Naive thymus-derived CD4-positive, alpha-beta T cell (primary cell): ENCODE measurements around the gene LRP5. TPM values are rescaled to one million over a fixed set of nuclear protein-coding genes. Genes with fewer than 3 reads are reported as not detected.
"Not testable (repeated sequence)": the region's sequence is repeated elsewhere in the genome, so short reads cannot be mapped to it uniquely, and the experiment has no call there.

Experiments used
- ATAC-seq: fragments of 150-1000 bp; cut with Tn5 transposase; 2 replicates; pipeline ENCODE4 v1.10.0; 2021; ENCODE audit warnings: mild to moderate bottlenecking, moderate library complexity
- CTCF ChIA-PET: fragments of 350-600 bp; sonication (Branson Sonifier 250); formaldehyde crosslinking; loops from one replicate; lab custom pipeline; 2021; ENCODE audit warnings: antibody characterized with exemption; lab: Charles Lee
- POLR2A ChIA-PET: fragments of 350-600 bp; sonication (Branson Sonifier 250); formaldehyde crosslinking; loops from one replicate; lab custom pipeline; 2021; ENCODE audit warnings: antibody characterized with exemption, inconsistent platforms; lab: Charles Lee
- DNase-seq, 9 donors: peaks; one replicate each; pipeline versions ENCODE4 v3.0.0 to v3.0.0-alpha.2; 2020 to 2022; ENCODE audit warnings: mixed read lengths in 1 of 9
- H3K27ac ChIP-seq: one replicate; pipeline ENCODE4 v1.7.0; 2013; ENCODE audit warnings: mild to moderate bottlenecking, low read depth, low read length, moderate library complexity
- H3K27me3 ChIP-seq, 2 donors: one replicate each; pipeline ENCODE4 v1.7.0; 2013; ENCODE audit warnings: low read length in 2 of 2, mild to moderate bottlenecking in 2 of 2, moderate library complexity in 2 of 2; ENCODE audit not compliant: control insufficient read depth in 2 of 2, insufficient read depth in 2 of 2
- H3K36me3 ChIP-seq, 3 experiments: 1 replicate in 2 of 3; 2 replicates in 1 of 3; pipeline ENCODE4 v1.7.0; 2013; ENCODE audit warnings: low read length in 3 of 3, mild to moderate bottlenecking in 3 of 3, moderate library complexity in 1 of 3; ENCODE audit not compliant: insufficient read depth in 3 of 3, control insufficient read depth in 2 of 3
- H3K4me1 ChIP-seq, 2 donors: one replicate each; pipeline ENCODE4 v1.7.0; 2013; ENCODE audit warnings: low read length in 2 of 2, mild to moderate bottlenecking in 2 of 2, moderate library complexity in 1 of 2; ENCODE audit not compliant: control insufficient read depth in 2 of 2, insufficient read depth in 2 of 2
- H3K4me3 ChIP-seq: 2 replicates; pipeline ENCODE4 v1.7.0; 2013; ENCODE audit warnings: mild to moderate bottlenecking, low read length
- H3K9me3 ChIP-seq, 3 experiments: 1 replicate in 2 of 3; 2 replicates in 1 of 3; pipeline ENCODE4 v1.7.0; 2013; ENCODE audit warnings: low read length in 3 of 3; ENCODE audit not compliant: control insufficient read depth in 2 of 3
- H3K27ac Mint-ChIP-seq, 9 donors: one replicate each; pipeline ENCODE4 v1.8.0; 2020 to 2022; ENCODE audit warnings: mixed read lengths in 9 of 9, mild to moderate bottlenecking in 8 of 9, moderate library complexity in 5 of 9, inconsistent platforms in 2 of 9
- H3K27me3 Mint-ChIP-seq, 5 donors: one replicate each; pipeline ENCODE4 v1.8.0; 2021 to 2022; ENCODE audit warnings: mixed read lengths in 5 of 5, mild to moderate bottlenecking in 1 of 5
- H3K36me3 Mint-ChIP-seq, 5 donors: one replicate each; pipeline ENCODE4 v1.8.0; 2020 to 2022; ENCODE audit warnings: mixed read lengths in 5 of 5, mild to moderate bottlenecking in 3 of 5, inconsistent platforms in 1 of 5
- H3K4me1 Mint-ChIP-seq, 7 donors: one replicate each; pipeline ENCODE4 v1.8.0; 2020 to 2022; ENCODE audit warnings: mixed read lengths in 7 of 7, mild to moderate bottlenecking in 3 of 7, inconsistent platforms in 1 of 7
- H3K4me3 Mint-ChIP-seq, 10 donors: one replicate each; pipeline ENCODE4 v1.8.0; 2020 to 2022; ENCODE audit warnings: mild to moderate bottlenecking in 10 of 10, mixed read lengths in 10 of 10, moderate library complexity in 6 of 10, inconsistent platforms in 2 of 10
- H3K9me3 Mint-ChIP-seq, 11 donors: one replicate each; pipeline ENCODE4 v1.8.0; 2020 to 2022; ENCODE audit warnings: mixed read lengths in 11 of 11, mild to moderate bottlenecking in 4 of 11, inconsistent platforms in 1 of 11, moderate library complexity in 1 of 11
- intact Hi-C, 2 donors: fragments of 100-400 bp; cut with micrococcal nuclease; formaldehyde crosslinking; loops; one replicate each; pipeline ENCODE4 v1.15.1; 2023
- polyA plus RNA-seq, 2 donors: library from polyadenylated mRNA; unstranded; fragments of 300-500 nt; fragmentation: Illumina TruSeq; gene quantifications; one replicate each; pipeline ENCODE4 v1.2.3, GENCODE V29; 2021
- total RNA-seq, 6 experiments: library from RNA in 5 of 6; stranded (reverse) in 5 of 6; gene quantifications; 1 replicate in 5 of 6; 2 replicates in 1 of 6; pipeline ENCODE4 v1.2.3 and lab custom pipeline; 2021 to 2026

LRP5 gene
- total and polyA plus RNA-seq, 7 experiments from 2014 or later = 0.35 to 29.9 (median 2.2) TPM

DNA sequence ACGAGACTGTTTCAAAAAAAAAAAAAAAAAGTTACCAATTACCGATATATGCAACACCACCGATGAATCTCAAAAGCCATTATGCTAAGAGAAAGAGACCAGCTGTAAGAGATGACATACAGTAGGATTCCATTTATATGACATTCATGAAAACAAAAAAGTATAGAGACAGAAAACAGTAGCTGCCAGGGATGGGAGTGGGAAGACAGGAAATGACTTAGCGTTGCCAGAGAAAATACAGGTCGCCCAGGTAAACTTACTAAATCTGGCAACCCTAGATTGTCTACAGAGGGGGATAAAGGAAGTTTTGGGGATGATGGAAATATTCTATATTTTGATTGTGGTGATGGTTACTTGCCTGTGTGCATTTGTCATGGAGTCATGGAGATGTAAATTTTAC is 32.7 kb upstream of the LRP5 start:
- intact Hi-C loops = loop anchor here (10.0 kb wide), 2 partner anchors 245 to 275 kb away; partner anchors contain the start of genes NDUFS8 (in 1 of the 2), TCIRG1 (in 1 of the 2) and UNC93B1 (in 1 of the 2)
- Mint-ChIP-seq H3K9me3 (peaks cover 0 to 8% (median 0%) of the 10 kb centered on the region in 11 donors), H3K27me3 (peaks cover 0 to 16% (median 0%) of the 10 kb centered on the region in 5 donors), H3K4me3 (no peak overlapping the region), H3K36me3 (peaks cover 0 to 11% (median 2%) of the 10 kb centered on the region in 5 donors), H3K4me1 (peaks cover 18 to 30% (median 27%) of the 10 kb centered on the region in 7 donors), H3K27ac (peak overlapping the region in 4 of 9 donors; percentile 1 to 50 (median 28))
- DNase-seq = no peak
- Histone ChIP-seq H3K27ac (no peak overlapping the region), H3K36me3 (no peaks in the 10 kb centered on the region), H3K4me1 (peaks cover 13 to 14% of the 10 kb centered on the region in 2 donors), H3K9me3 (no peaks in the 10 kb centered on the region), H3K27me3 (no peaks in the 10 kb centered on the region), H3K4me3 (no peak overlapping the region)
- ATAC-seq = no peak
- CTCF ChIA-PET = interaction anchor here (0.7 kb wide), 1 partner anchor 22 kb away, joined by 3 read pairs; no protein-coding TSS in a partner anchor
- POLR2A ChIA-PET = interaction anchor here (0.7 kb wide), 1 partner anchor 176 kb away, joined by 4 read pairs; no protein-coding TSS in a partner anchor

DNA sequence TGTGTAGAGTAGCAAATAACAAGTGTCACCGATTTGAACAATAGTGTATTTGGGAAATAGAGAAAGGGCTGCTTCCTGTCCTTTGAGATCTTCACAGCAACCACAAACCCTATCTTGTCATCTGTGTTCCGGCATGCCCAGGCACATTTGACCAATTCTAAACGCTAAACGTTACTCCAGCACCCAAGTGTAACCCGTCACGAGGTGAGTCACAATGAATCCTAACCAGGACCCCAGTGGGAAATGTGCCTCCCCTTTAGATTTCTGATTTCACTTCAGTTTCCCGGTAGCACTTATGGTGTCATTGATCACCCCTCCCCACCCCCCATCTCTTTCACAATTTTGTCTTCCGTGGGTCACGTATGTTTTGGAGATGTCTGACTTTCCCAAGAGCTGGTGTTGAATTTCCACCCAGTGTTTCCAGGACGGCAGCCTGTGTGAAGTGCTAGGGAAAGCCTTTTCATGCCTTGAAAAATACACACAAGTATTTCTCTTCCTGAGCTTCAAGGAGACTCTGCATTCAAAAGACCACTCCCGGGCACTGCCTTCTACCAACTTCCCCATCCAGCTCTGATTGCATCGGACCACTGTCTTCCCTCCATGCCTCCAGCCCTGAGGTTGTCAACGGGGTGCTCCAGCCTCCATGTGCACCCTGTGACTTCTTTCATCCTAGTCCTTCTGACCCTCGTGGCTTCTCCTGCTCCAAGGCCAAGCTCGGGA is 30.1 kb upstream of the LRP5 start:
- intact Hi-C loops = loop anchor here (1.0 kb wide), 1 partner anchor 10 kb away; no protein-coding TSS in a partner anchor
- H3K27me3 ChIP-seq = no peaks in the 10 kb centered on the region
- Mint-ChIP-seq H3K9me3 (peaks cover 0 to 9% (median 0%) of the 10 kb centered on the region in 11 donors), H3K27me3 (peaks cover 0 to 19% (median 2%) of the 10 kb centered on the region in 5 donors), H3K27ac (peak overlapping the region in 8 of 9 donors; percentile 14 to 87 (median 50)), H3K4me1 (peaks cover 18 to 32% (median 25%) of the 10 kb centered on the region in 7 donors), H3K4me3 (peak overlapping the region; percentile 63 to 83 (median 74)), H3K36me3 (peaks cover 0 to 9% (median 3%) of the 10 kb centered on the region in 5 donors)
- no peak overlapping the region for H3K27ac ChIP-seq
- ATAC-seq (peak; percentile 78), DNase-seq (peak in 5 of 9 donors; percentile 21 to 38 (median 31))
- POLR2A ChIA-PET = interaction anchor here (1.7 kb wide), 1 partner anchor 10 kb away, joined by 8 read pairs; the partner anchor contains the start of gene C11orf24
- peak overlapping the region; percentile 18 for H3K4me3 ChIP-seq
- H3K4me1 ChIP-seq = peaks cover 13 to 14% of the 10 kb centered on the region in 2 donors
- CTCF ChIA-PET = no interaction called here
- H3K9me3 ChIP-seq = no peaks in the 10 kb centered on the region
- no peaks in the 10 kb centered on the region for H3K36me3 ChIP-seq

DNA sequence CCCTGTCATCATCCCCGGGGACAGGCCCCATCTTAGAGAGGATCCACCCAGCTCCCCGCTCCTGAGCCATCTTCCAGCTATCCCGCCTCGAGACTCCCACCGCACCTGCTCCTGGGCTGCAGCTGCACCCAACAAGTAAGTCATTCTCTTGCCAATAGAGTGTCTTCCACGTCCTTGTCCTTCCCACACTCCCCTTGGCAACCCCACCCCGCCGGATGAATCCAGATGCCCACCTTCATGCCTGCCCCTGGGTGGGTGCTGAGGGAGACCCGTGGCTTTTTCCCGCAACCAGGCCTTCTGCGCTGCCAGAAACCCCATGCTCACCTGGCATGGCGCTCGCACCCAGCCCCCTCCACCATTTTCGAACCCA is 29.5 kb upstream of the LRP5 start:
- POLR2A ChIA-PET = interaction anchor here (1.7 kb wide), 1 partner anchor 11 kb away, joined by 8 read pairs; the partner anchor contains the start of gene C11orf24
- intact Hi-C loops = loop anchor here (1.0 kb wide), 1 partner anchor 11 kb away; no protein-coding TSS in a partner anchor
- Histone ChIP-seq H3K27ac (no peak overlapping the region), H3K36me3 (no peaks in the 10 kb centered on the region), H3K4me1 (peaks cover 13 to 14% of the 10 kb centered on the region in 2 donors), H3K4me3 (no peak overlapping the region), H3K27me3 (no peaks in the 10 kb centered on the region), H3K9me3 (no peaks in the 10 kb centered on the region)
- H3K27ac Mint-ChIP-seq = peak overlapping the region in 5 of 9 donors; percentile 10 to 78 (median 58)
- H3K4me1 Mint-ChIP-seq = peaks cover 18 to 32% (median 25%) of the 10 kb centered on the region in 7 donors
- H3K27me3 Mint-ChIP-seq = peaks cover 0 to 19% (median 2%) of the 10 kb centered on the region in 5 donors
- peaks cover 0 to 11% (median 0%) of the 10 kb centered on the region in 11 donors for H3K9me3 Mint-ChIP-seq
- DNase-seq (no peak), ATAC-seq (no peak)
- peaks cover 0 to 9% (median 3%) of the 10 kb centered on the region in 5 donors for H3K36me3 Mint-ChIP-seq
- peak overlapping the region; percentile 48 to 83 (median 74) for H3K4me3 Mint-ChIP-seq
- CTCF ChIA-PET = no interaction called here

DNA sequence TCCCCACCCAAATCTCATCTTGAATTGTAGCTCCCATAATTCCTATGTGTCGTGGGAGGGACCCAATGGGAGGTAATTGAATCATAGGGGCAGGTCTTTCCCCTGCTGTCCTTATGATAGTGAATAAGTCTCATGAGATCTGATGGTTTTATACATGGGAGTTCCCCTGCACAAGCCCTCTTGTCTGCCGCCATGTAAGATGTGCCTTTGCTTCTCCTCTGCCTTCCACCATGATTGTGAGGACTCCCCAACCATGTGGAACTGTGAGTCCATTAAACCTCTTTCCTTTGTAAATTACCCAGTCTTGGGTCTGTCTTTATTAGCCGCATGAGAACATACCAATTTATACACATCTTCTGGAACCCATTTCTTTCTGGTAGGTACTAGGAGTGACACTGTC is 27.8 kb upstream of the LRP5 start:
- Mint-ChIP-seq H3K27me3 (peaks cover 0 to 19% (median 2%) of the 10 kb centered on the region in 5 donors), H3K27ac (peak overlapping the region in 1 of 9 donors; percentile 16), H3K9me3 (peaks cover 0 to 17% (median 0%) of the 10 kb centered on the region in 11 donors), H3K4me1 (peaks cover 18 to 30% (median 25%) of the 10 kb centered on the region in 7 donors), H3K4me3 (peak overlapping the region in 2 of 10 donors; percentile 4 to 27)
- H3K4me1 ChIP-seq = peaks cover 13 to 14% of the 10 kb centered on the region in 2 donors
- ATAC-seq, H3K27ac ChIP-seq, CTCF ChIA-PET, H3K9me3 ChIP-seq, H3K4me3 ChIP-seq, DNase-seq, intact Hi-C loops, H3K27me3 ChIP-seq, H3K36me3 ChIP-seq, H3K36me3 Mint-ChIP-seq: not testable (repeated sequence)
- POLR2A ChIA-PET = interaction anchor here (0.7 kb wide), 1 partner anchor 12 kb away, joined by 3 read pairs; no protein-coding TSS in a partner anchor

DNA sequence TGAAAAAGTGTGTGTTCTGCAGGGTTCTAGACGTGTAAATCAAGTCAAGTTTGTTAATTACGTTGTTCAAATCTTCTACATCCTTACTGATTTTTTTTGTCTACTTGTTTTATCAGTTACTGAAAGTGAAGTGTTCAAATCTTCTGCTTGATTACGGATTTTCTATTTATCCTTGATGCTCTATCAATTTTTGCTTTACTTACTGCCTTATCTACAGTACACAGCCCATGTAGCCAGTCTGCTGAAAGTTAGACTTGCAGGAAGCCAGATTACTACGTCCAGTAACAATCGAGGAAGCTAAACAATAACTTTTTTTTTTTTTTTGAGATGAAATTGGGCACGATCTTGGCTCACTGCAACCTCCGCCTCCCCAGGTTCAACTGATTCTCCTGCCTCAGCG is 25.0 kb upstream of the LRP5 start:
- Mint-ChIP-seq H3K9me3 (peaks cover 0 to 21% (median 0%) of the 10 kb centered on the region in 11 donors), H3K4me1 (peaks cover 9 to 18% (median 15%) of the 10 kb centered on the region in 7 donors), H3K27ac (no peak overlapping the region), H3K27me3 (peaks cover 0 to 17% (median 2%) of the 10 kb centered on the region in 5 donors), H3K36me3 (peaks cover 0 to 9% (median 3%) of the 10 kb centered on the region in 5 donors), H3K4me3 (no peak overlapping the region)
- H3K9me3 ChIP-seq = no peaks in the 10 kb centered on the region
- no peaks in the 10 kb centered on the region for H3K36me3 ChIP-seq
- ATAC-seq = no peak
- no peak overlapping the region for H3K27ac ChIP-seq
- DNase-seq = no peak
- H3K4me3 ChIP-seq = no peak overlapping the region
- intact Hi-C loops = no loop called here
- H3K27me3 ChIP-seq = no peaks in the 10 kb centered on the region
- CTCF ChIA-PET = interaction anchor here (1.5 kb wide), 1 partner anchor 10 kb away, joined by 8 read pairs; no protein-coding TSS in a partner anchor
- H3K4me1 ChIP-seq = peaks cover 5 to 6% of the 10 kb centered on the region in 2 donors
- POLR2A ChIA-PET = no interaction called here

DNA sequence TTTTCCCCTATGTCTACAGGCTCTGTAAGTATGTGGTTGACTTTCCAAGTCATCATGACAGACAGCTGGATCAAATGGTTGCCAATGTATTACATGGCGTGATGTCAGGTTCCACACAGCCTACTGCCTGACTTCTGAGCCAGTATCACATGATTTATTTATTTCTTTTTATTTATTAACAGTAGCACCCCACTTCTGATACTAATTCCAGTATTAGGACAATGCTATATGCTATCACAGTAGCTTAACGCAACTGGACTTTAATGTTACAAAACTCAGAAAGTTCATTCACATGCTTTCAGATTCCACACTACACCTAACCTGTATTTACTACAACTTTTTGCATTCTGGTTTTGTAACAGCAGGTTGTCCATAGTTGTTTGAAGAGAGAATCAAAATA is 22.9 kb upstream of the LRP5 start:
- Mint-ChIP-seq H3K36me3 (peaks cover 0 to 4% (median 3%) of the 10 kb centered on the region in 5 donors), H3K9me3 (peaks cover 0 to 15% (median 0%) of the 10 kb centered on the region in 11 donors), H3K4me3 (no peak overlapping the region), H3K27me3 (peaks cover 0 to 12% (median 4%) of the 10 kb centered on the region in 5 donors), H3K27ac (no peak overlapping the region), H3K4me1 (peaks cover 0 to 5% (median under 1%) of the 10 kb centered on the region in 7 donors)
- POLR2A ChIA-PET = no interaction called here
- CTCF ChIA-PET = interaction anchor here (1.6 kb wide), 1 partner anchor 9 kb away, joined by 5 read pairs; no protein-coding TSS in a partner anchor
- Histone ChIP-seq H3K4me1 (no peaks in the 10 kb centered on the region), H3K27me3 (no peaks in the 10 kb centered on the region), H3K36me3 (no peaks in the 10 kb centered on the region), H3K9me3 (no peaks in the 10 kb centered on the region), H3K27ac (no peak overlapping the region), H3K4me3 (no peak overlapping the region)
- DNase-seq = no peak
- ATAC-seq = no peak
- intact Hi-C loops = no loop called here
